Liver (tissue), 9 donors: ENCODE data around the gene RCBTB1. TPM values are rescaled to one million over a fixed set of nuclear protein-coding genes. Genes with fewer than 3 reads are reported as not detected.

ENCODE experiments used
- DNase-seq: peaks from one replicate; pipeline ENCODE4 v3.0.0-alpha.2; 2017; ENCODE audit warnings: low spot score
- H3K27ac ChIP-seq, 2 donors: one replicate each; pipeline ENCODE4 v1.7.0; 2013; ENCODE audit warnings: inconsistent platforms in 2 of 2, low read length in 2 of 2, control low read depth in 1 of 2, low read depth in 1 of 2, mild to moderate bottlenecking in 1 of 2
- H3K27me3 ChIP-seq, 4 donors: one replicate each; pipeline versions ENCODE4 v1.6.1 to v1.7.0; 2013; ENCODE audit warnings: low read length in 3 of 4, inconsistent platforms in 1 of 4, mild to moderate bottlenecking in 1 of 4, moderate library complexity in 1 of 4; ENCODE audit not compliant: control insufficient read depth in 4 of 4, insufficient read depth in 4 of 4
- H3K36me3 ChIP-seq, 4 donors: one replicate each; pipeline versions ENCODE4 v1.6.1 to v1.7.0; 2013; ENCODE audit warnings: low read length in 3 of 4, mild to moderate bottlenecking in 3 of 4, low read depth in 1 of 4, moderate library complexity in 1 of 4; ENCODE audit not compliant: control insufficient read depth in 4 of 4, insufficient read depth in 3 of 4
- H3K4me1 ChIP-seq, 4 donors: one replicate each; pipeline versions ENCODE4 v1.6.1 to v1.7.0; 2013; ENCODE audit warnings: low read length in 3 of 4, mild to moderate bottlenecking in 3 of 4, moderate library complexity in 1 of 4; ENCODE audit not compliant: control insufficient read depth in 4 of 4, insufficient read depth in 4 of 4
- H3K4me3 ChIP-seq, 3 donors: one replicate each; pipeline versions ENCODE4 v1.6.1 to v1.7.0; 2013; ENCODE audit warnings: low read length in 3 of 3, control low read depth in 1 of 3, low read depth in 1 of 3, mild to moderate bottlenecking in 1 of 3
- H3K9ac ChIP-seq, 2 donors: one replicate each; pipeline ENCODE4 v1.7.0; 2013; ENCODE audit warnings: low read length in 2 of 2, mild to moderate bottlenecking in 2 of 2, moderate library complexity in 2 of 2, control low read depth in 1 of 2, low read depth in 1 of 2
- H3K9me3 ChIP-seq, 4 donors: one replicate each; pipeline versions ENCODE4 v1.6.1 to v1.7.0; 2013; ENCODE audit warnings: low read length in 3 of 4; ENCODE audit not compliant: control insufficient read depth in 4 of 4
- CTCF ChIP-seq: fragments of 150-350 bp; IDR thresholded peaks from 2 replicates; pipeline ENCODE4 v1.5.1; 2017; ENCODE audit warnings: improper control_type of control experiment, low read depth, low read length; ENCODE audit not compliant: missing input control
- EGR1 ChIP-seq, 2 donors: IDR thresholded peaks; 2 replicates each; pipeline ENCODE4 v1.6.1; 2016 to 2018; ENCODE audit warnings: antibody characterized with exemption in 2 of 2, low read depth in 2 of 2
- FOXA1 ChIP-seq: IDR thresholded peaks from 2 replicates; pipeline ENCODE4 v1.6.1; 2016; ENCODE audit warnings: antibody characterized with exemption
- FOXA2 ChIP-seq: IDR thresholded peaks from 2 replicates; pipeline ENCODE4 v1.6.1; 2016; ENCODE audit warnings: antibody characterized with exemption
- HNF4A ChIP-seq, 2 donors: conservative IDR thresholded peaks; 2 replicates each; pipeline ENCODE4 v1.6.1; 2016; ENCODE audit warnings: antibody characterized with exemption in 2 of 2, mild to moderate bottlenecking in 2 of 2
- HNF4G ChIP-seq: IDR thresholded peaks from 2 replicates; pipeline ENCODE4 v1.6.1; 2016; ENCODE audit warnings: antibody characterized with exemption
- JUND ChIP-seq, 2 donors: IDR thresholded peaks; 2 replicates each; pipeline ENCODE4 v1.6.1; 2016; ENCODE audit warnings: antibody characterized with exemption in 2 of 2
- MAX ChIP-seq: IDR thresholded peaks from 2 replicates; pipeline ENCODE4 v1.6.1; 2016; ENCODE audit warnings: antibody characterized with exemption
- NR2F2 ChIP-seq: IDR thresholded peaks from 2 replicates; pipeline ENCODE4 v1.6.1; 2016; ENCODE audit warnings: antibody characterized with exemption
- RAD21 ChIP-seq, 2 donors: IDR thresholded peaks; 2 replicates each; pipeline ENCODE4 v1.6.1; 2016; ENCODE audit warnings: antibody characterized with exemption in 2 of 2, mild to moderate bottlenecking in 2 of 2
- RXRA ChIP-seq, 2 donors: IDR thresholded peaks; 2 replicates each; pipeline ENCODE4 v1.6.1; 2017 to 2018; ENCODE audit warnings: antibody characterized with exemption in 2 of 2, mild to moderate bottlenecking in 1 of 2
- SP1 ChIP-seq: IDR thresholded peaks from 2 replicates; pipeline ENCODE4 v1.6.1; 2018; ENCODE audit warnings: antibody characterized with exemption, mild to moderate bottlenecking
- TAF1 ChIP-seq: conservative IDR thresholded peaks from 2 replicates; pipeline ENCODE4 v1.6.1; 2016; ENCODE audit warnings: antibody characterized with exemption, mild to moderate bottlenecking
- WGBS: extraction: QIAGEN DNeasy Blood & Tissue Kit; methylation state at CpG from one replicate; pipeline ENCODE4 v1.1.7; 2013; 5-methylcytosine and 5-hydroxymethylcytosine counted together
- polyA plus RNA-seq, 2 donors: library from polyadenylated mRNA; stranded (reverse) in 1 of 2; unstranded in 1 of 2; fragments of 200-250 nt in 1 of 2; fragments of >200 nt in 1 of 2; fragmentation: Nextera tagmentation in 1 of 2; extraction: Ambion mirVana in 1 of 2; gene quantifications; one replicate each; pipeline versions ENCODE4 v1.2.1 to v1.2.3, GENCODE V29; 2013 to 2015
- total RNA-seq, 2 donors: library from RNA; depleted of rRNA; stranded (reverse); fragments of >200 nt; gene quantifications; one replicate each; pipeline ENCODE4 v1.2.3, GENCODE V29; 2014
- donor health status: healthy.
- donor health status: healthy.
- donor health status: healthy.
- donor health status: healthy.
- donor health status: healthy.

RCBTB1 gene
- total and polyA plus RNA-seq, 4 donors: 3.9 to 9.0 (median 6.5) TPM

GRCh38 chr13:49521224-49521623 is 64.1 kb downstream of the RCBTB1 start:
- H3K27me3 ChIP-seq: no peaks in the 10 kb centered on the region
- no peak overlapping the region for H3K9ac ChIP-seq
- DNase-seq: no peak
- no peak overlapping the region for H3K27ac ChIP-seq
- TF ChIP-seq MAX (no peak), CTCF (no peak)
- H3K4me1 ChIP-seq: no peaks in the 10 kb centered on the region
- H3K36me3 ChIP-seq: peaks cover 2 to 25% (median 12%) of the 10 kb centered on the region in 4 donors
- no peaks in the 10 kb centered on the region for H3K9me3 ChIP-seq
- H3K4me3 ChIP-seq: no peak overlapping the region
- WGBS: 85% methylated on average over 4 of the region's 4 CpGs

DNA sequence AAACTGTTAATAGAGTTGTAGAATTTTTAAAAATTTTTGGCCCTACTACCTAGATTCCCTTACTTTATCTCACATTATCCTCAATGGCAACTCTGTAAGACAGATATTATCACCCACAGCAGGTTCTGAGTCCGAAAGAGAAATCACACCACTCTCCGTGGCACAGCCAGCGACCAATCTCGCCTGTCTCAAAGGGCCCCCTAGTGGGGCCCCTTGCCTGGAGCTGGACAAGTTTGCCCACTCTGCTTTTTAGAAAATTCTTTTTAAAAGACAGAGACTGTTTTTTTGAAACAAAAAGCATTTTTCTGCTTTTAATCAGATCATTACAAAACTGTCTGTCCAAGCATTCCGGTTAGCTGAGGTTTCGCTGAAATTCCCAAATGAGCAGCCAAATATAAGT is 67.9 kb downstream of the RCBTB1 start:
- DNase-seq: no peak
- peaks cover 0 to 2% (median 0%) of the 10 kb centered on the region in 4 donors for H3K4me1 ChIP-seq
- H3K9ac ChIP-seq: no peak overlapping the region
- 88% methylated on average over 6 of the region's 6 CpGs for WGBS
- no peak overlapping the region for H3K27ac ChIP-seq
- no peak for TF ChIP-seq HNF4G
- TF ChIP-seq CTCF: peak; percentile 20
- peak; percentile 53 to 61 for TF ChIP-seq RAD21 (IDR thresholded peaks at IDR 0.05)
- no peak for TF ChIP-seq FOXA2
- no peak overlapping the region for H3K4me3 ChIP-seq
- peaks cover 5 to 32% (median 19%) of the 10 kb centered on the region in 4 donors for H3K36me3 ChIP-seq
- no peaks in the 10 kb centered on the region for H3K27me3 ChIP-seq
- no peaks in the 10 kb centered on the region for H3K9me3 ChIP-seq

GRCh38 chr13:49516467-49516866 is 68.9 kb downstream of the RCBTB1 start:
- no peaks in the 10 kb centered on the region for H3K9me3 ChIP-seq
- H3K27ac ChIP-seq: no peak overlapping the region
- no peaks in the 10 kb centered on the region for H3K27me3 ChIP-seq
- DNase-seq: no peak
- H3K4me1 ChIP-seq: peaks cover 0 to 5% (median 0%) of the 10 kb centered on the region in 4 donors
- peaks cover 5 to 28% (median 16%) of the 10 kb centered on the region in 4 donors for H3K36me3 ChIP-seq
- H3K4me3 ChIP-seq: no peak overlapping the region
- WGBS: 84% methylated on average over 5 of the region's 5 CpGs
- TF ChIP-seq JUND (IDR thresholded peaks at IDR 0.05) (no peak), CTCF (no peak), RXRA (IDR thresholded peaks at IDR 0.05) (no peak), SP1 (no peak), TAF1 (no peak), NR2F2 (no peak), RAD21 (IDR thresholded peaks at IDR 0.05) (no peak), HNF4A (conservative IDR thresholded peaks at IDR 0.05) (no peak), FOXA1 (no peak), MAX (no peak), EGR1 (IDR thresholded peaks at IDR 0.05; ENCODE audit: low read depth in 2 of 2) (no peak), FOXA2 (no peak)
- H3K9ac ChIP-seq: no peak overlapping the region
